ENCODE results near the gene ADCY9.
"Not testable (repeated sequence)": the region's sequence is repeated elsewhere in the genome, so short reads cannot be mapped to it uniquely, and the experiment has no call there.

ADCY9 gene

GRCh38 chr16:3968551-3968950 is 147.7 kb downstream of the ADCY9 start:
- peak; percentile 11 for DNase-seq

GRCh38 chr16:3966681-3967080 is 149.6 kb downstream of the ADCY9 start:
- no peak for DNase-seq

- DNase-seq = no peak
These were observed 150.3 kb downstream of the ADCY9 start for GRCh38 chr16:3965781-3966582.

GRCh38 chr16:3965306-3965705 is 150.9 kb downstream of the ADCY9 start:
- DNase-seq = no peak

GRCh38 chr16:3964686-3965290 is 151.5 kb downstream of the ADCY9 start:
- no peak for DNase-seq

- no peak for DNase-seq
These were observed 152.2 kb downstream of the ADCY9 start for GRCh38 chr16:3963886-3964685.

- DNase-seq = no peak
These were observed 153.0 kb downstream of the ADCY9 start for GRCh38 chr16:3963203-3963602.

GRCh38 chr16:3961449-3961849 is 154.8 kb downstream of the ADCY9 start:
- DNase-seq = no peak

GRCh38 chr16:3959926-3960590 is 156.2 kb downstream of the ADCY9 start:
- not testable (repeated sequence) for DNase-seq

GRCh38 chr16:3959148-3959547 is 157.1 kb downstream of the ADCY9 start:
- no peak for DNase-seq

GRCh38 chr16:3957344-3957980 is 158.8 kb downstream of the ADCY9 start:
- DNase-seq = no peak

GRCh38 chr16:3954411-3954921 is 161.8 kb downstream of the ADCY9 start:
- DNase-seq = peak; percentile 25

GRCh38 chr16:3953728-3954410 is 162.4 kb downstream of the ADCY9 start:
- DNase-seq = no peak

- no peak for DNase-seq
These were observed 163.5 kb downstream of the ADCY9 start for GRCh38 chr16:3952737-3953131.

- no peak for DNase-seq
These were observed 164.1 kb downstream of the ADCY9 start for GRCh38 chr16:3951861-3952736.

- not testable (repeated sequence) for DNase-seq
These were observed 164.9 kb downstream of the ADCY9 start for GRCh38 chr16:3951380-3951779.

- no peak for DNase-seq
These were observed 165.7 kb downstream of the ADCY9 start for GRCh38 chr16:3950343-3951193.

GRCh38 chr16:3949946-3950342 is 166.3 kb downstream of the ADCY9 start:
- DNase-seq = no peak

- DNase-seq = no peak
These were observed 167.0 kb downstream of the ADCY9 start for GRCh38 chr16:3949287-3949686.

Data from OCI-M1 (cell line).